ENCODE data around the gene TNN. TPM values are rescaled to one million over a fixed set of nuclear protein-coding genes. Genes with fewer than 3 reads are reported as not detected.
A peak's percentile ranks its signal among the peaks of the same experiment; 100 is the strongest.
"Not testable (repeated sequence)": the region's sequence is repeated elsewhere in the genome, so short reads cannot be mapped to it uniquely, and the experiment has no call there.

Gene TNN
- under 1 TPM in 1 of 2 donors, not detected in 1; 0.38 TPM for total RNA-seq
- 1 to 10 TPM; 1.6 to 2.5 (median 2.0) TPM for polyA plus RNA-seq (ENCODE audit: insufficient read length in 6 of 6)
- long read RNA-seq, donor 1 = 0 reads
- long read RNA-seq, donor 2 = 0 reads
- long read RNA-seq, donor 3 = 0 reads
- long read RNA-seq, donor 4 = 0 reads
- long read RNA-seq, donor 5 = 0 reads
- long read RNA-seq, donor 6 = 0 reads
- long read RNA-seq, donor 7 = 0 reads
- long read RNA-seq, donor 8 = 0 reads
- long read RNA-seq, donor 9 = 0 reads
- long read RNA-seq, donor 10 = 0 reads
- long read RNA-seq, donor 11 = 0 reads
- long read RNA-seq, donor 12 = 0 reads

- TF ChIP-seq, protein P1, sequence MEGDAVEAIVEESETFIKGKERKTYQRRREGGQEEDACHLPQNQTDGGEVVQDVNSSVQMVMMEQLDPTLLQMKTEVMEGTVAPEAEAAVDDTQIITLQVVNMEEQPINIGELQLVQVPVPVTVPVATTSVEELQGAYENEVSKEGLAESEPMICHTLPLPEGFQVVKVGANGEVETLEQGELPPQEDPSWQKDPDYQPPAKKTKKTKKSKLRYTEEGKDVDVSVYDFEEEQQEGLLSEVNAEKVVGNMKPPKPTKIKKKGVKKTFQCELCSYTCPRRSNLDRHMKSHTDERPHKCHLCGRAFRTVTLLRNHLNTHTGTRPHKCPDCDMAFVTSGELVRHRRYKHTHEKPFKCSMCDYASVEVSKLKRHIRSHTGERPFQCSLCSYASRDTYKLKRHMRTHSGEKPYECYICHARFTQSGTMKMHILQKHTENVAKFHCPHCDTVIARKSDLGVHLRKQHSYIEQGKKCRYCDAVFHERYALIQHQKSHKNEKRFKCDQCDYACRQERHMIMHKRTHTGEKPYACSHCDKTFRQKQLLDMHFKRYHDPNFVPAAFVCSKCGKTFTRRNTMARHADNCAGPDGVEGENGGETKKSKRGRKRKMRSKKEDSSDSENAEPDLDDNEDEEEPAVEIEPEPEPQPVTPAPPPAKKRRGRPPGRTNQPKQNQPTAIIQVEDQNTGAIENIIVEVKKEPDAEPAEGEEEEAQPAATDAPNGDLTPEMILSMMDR (IDR thresholded peaks at IDR 0.05) = no peak
- no peak for ATAC-seq
- intact Hi-C loops (cut with DNase I) = no loop called here
These were observed at the start of gene TNN for GRCh38 chr1:175067362-175068106. TSS of gene TNN (plus strand) at chr1:175067833. CDS start at chr1:175077419, 9,586 bp downstream.

GRCh38 chr1:175019524-175019923 is 48.1 kb upstream of the TNN start:
- Histone ChIP-seq H3K27ac (no peak overlapping the region), H3K9me3 (no peaks in the 10 kb centered on the region), H3K36me3 (peaks cover 0 to 40% of the 10 kb centered on the region in 2 donors), H3K27me3 (no peaks in the 10 kb centered on the region), H3K4me1 (peaks cover 0 to 19% of the 10 kb centered on the region in 2 donors), H3K4me3 (no peak overlapping the region)
- ATAC-seq (no peak), DNase-seq (no peak)
- intact Hi-C loops (cut with DNase I) = no loop called here
- TF ChIP-seq, protein P1 (IDR thresholded peaks at IDR 0.05) = no peak

More at GRCh38 chr1:175067362-175068106, at the start of gene TNN:
- H3K27ac ChIP-seq = no peak within 1 kb of the TSS
- H3K9me3 ChIP-seq = no peaks in the 10 kb centered on the region
- no peaks in the 10 kb centered on the region for H3K36me3 ChIP-seq
- peaks cover 0 to 7% of the 10 kb centered on the region in 2 donors for H3K4me1 ChIP-seq
- no peak within 1 kb of the TSS for H3K4me3 ChIP-seq
- no peak for DNase-seq
- no peaks in the 10 kb centered on the region for H3K27me3 ChIP-seq

GRCh38 chr1:175023043-175023921 is 44.4 kb upstream of the TNN start, which contains the start of gene MRPS14:
TSS of gene MRPS14 (minus strand) at chr1:175023425. CDS start at chr1:175023408, 17 bp downstream.
- Histone ChIP-seq H3K4me1 (peaks cover 0 to 19% of the 10 kb centered on the region in 2 donors), H3K27ac (peak within 1 kb of the TSS; percentile 68 to 84), H3K36me3 (peaks cover 0 to 2% of the 10 kb centered on the region in 2 donors), H3K4me3 (peak within 1 kb of the TSS; percentile 83 to 85), H3K9me3 (no peaks in the 10 kb centered on the region), H3K27me3 (no peaks in the 10 kb centered on the region)
- ATAC-seq (peak; percentile 100), DNase-seq (peak; percentile 97 to 99 (median 98))
- intact Hi-C loops (cut with DNase I) = no loop called here
- TF ChIP-seq, protein P1 (IDR thresholded peaks at IDR 0.05) = peak in 1 of 2 donors; percentile 30

DNA sequence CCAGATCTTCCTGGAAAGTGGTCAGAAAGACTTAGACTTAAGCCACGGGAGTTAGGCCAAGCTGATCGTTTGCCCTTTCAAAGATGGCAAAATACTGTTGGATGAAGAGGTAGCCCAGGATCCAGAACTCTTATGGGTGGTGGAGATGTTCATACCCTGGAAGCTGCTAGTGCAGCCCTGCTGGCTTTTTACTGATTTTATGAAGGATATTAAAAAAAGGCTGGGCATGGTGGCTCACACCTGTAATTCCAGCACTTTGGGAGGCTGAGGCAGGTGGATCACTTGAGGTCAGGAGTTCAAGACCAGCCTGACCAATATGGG is 43.8 kb upstream of the TNN start:
- intact Hi-C loops (cut with DNase I) = not testable (repeated sequence)
- H3K4me3 ChIP-seq = peak overlapping the region; percentile 83 to 85

DNA sequence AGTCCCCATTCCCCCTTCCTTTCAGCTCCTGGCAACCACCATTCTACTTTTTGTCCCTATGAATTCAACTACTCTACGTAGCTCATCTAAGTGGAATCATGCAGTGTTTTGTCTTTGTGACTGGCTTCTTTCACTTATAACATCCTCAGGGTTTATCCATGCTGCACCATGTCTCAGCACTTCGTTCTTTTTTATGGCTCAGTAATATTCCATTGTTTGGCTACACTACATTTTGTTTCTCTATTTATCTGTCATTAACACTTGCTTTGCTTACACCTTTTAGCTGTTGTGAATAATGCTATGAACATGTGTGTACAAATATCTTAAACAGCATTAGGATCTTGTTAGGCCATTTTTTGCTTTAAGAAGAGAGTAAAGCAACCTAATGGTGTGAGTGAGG is 42.9 kb upstream of the TNN start:
- TF ChIP-seq, protein P1 (IDR thresholded peaks at IDR 0.05) = no peak
- H3K4me1 ChIP-seq = peaks cover 0 to 19% of the 10 kb centered on the region in 2 donors
- no peak overlapping the region for H3K27ac ChIP-seq
- ATAC-seq (no peak), DNase-seq (no peak)
- H3K27me3 ChIP-seq = no peaks in the 10 kb centered on the region
- H3K9me3 ChIP-seq = no peaks in the 10 kb centered on the region
- H3K4me3 ChIP-seq = no peak overlapping the region
- intact Hi-C loops (cut with DNase I) = no loop called here
- H3K36me3 ChIP-seq = no peaks in the 10 kb centered on the region

More for the DNA sequence above, 43.8 kb upstream of the TNN start:
- not testable (repeated sequence) for ATAC-seq, H3K27me3 ChIP-seq, H3K9me3 ChIP-seq, DNase-seq, H3K36me3 ChIP-seq
- H3K27ac ChIP-seq = peak overlapping the region; percentile 68 to 84
- peaks cover 0 to 19% of the 10 kb centered on the region in 2 donors for H3K4me1 ChIP-seq

Data from left lung (tissue), 14 donors.